Measurements from ENCODE around the gene LCE7A. TPM values are rescaled to one million over a fixed set of nuclear protein-coding genes. Genes with fewer than 3 reads are reported as not detected.

The LCE7A gene
- total and polyA plus RNA-seq, 7 experiments from 2014 or later: not detected

DNA sequence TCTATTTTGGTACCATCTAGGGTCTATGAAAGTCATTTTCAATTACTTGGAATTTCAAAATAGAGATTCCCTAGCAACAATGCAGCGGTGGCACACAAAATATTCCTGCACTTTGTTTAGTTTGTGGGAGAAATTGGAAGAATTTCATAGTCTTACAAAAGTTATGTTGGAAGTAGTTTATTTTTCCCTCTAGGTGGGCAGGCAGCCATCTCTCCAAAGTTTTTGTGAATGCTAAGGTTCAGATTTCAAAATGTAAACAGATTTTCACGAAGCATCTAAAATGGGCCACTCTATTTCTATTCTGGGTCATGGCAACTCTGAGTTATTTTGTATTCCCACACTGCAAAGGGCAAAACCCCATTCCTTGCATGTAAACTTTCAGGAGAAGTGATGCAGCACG, 26.3 kb downstream of the LCE7A start:
- H3K4me1 ChIP-seq (ENCODE audit: control insufficient read depth in 2 of 2, insufficient read depth in 2 of 2, low read length in 2 of 2): no peaks in the 10 kb centered on the region
- H3K36me3 ChIP-seq (ENCODE audit: control insufficient read depth in 2 of 3, insufficient read depth in 3 of 3, low read length in 3 of 3): no peaks in the 10 kb centered on the region
- DNase-seq (no peak), ATAC-seq (no peak)
- CTCF ChIA-PET: no interaction called here
- intact Hi-C loops (cut with micrococcal nuclease): no loop called here
- H3K4me3 ChIP-seq (ENCODE audit: low read length): no peak overlapping the region
- H3K9me3 Mint-ChIP-seq: peaks cover 0 to 5% (median 0%) of the 10 kb centered on the region in 11 donors
- H3K27me3 ChIP-seq (ENCODE audit: control insufficient read depth in 2 of 2, insufficient read depth in 2 of 2, low read length in 2 of 2): no peaks in the 10 kb centered on the region
- no peaks in the 10 kb centered on the region for H3K4me1 Mint-ChIP-seq
- POLR2A ChIA-PET: no interaction called here
- peaks cover 5 to 27% (median 14%) of the 10 kb centered on the region in 5 donors for H3K27me3 Mint-ChIP-seq
- H3K36me3 Mint-ChIP-seq: no peaks in the 10 kb centered on the region
- H3K9me3 ChIP-seq (ENCODE audit: control insufficient read depth in 2 of 3, low read length in 3 of 3): no peaks in the 10 kb centered on the region
- no peak overlapping the region for H3K4me3 Mint-ChIP-seq
- H3K27ac ChIP-seq (ENCODE audit: low read depth, low read length): no peak overlapping the region
- H3K27ac Mint-ChIP-seq: no peak overlapping the region

DNA sequence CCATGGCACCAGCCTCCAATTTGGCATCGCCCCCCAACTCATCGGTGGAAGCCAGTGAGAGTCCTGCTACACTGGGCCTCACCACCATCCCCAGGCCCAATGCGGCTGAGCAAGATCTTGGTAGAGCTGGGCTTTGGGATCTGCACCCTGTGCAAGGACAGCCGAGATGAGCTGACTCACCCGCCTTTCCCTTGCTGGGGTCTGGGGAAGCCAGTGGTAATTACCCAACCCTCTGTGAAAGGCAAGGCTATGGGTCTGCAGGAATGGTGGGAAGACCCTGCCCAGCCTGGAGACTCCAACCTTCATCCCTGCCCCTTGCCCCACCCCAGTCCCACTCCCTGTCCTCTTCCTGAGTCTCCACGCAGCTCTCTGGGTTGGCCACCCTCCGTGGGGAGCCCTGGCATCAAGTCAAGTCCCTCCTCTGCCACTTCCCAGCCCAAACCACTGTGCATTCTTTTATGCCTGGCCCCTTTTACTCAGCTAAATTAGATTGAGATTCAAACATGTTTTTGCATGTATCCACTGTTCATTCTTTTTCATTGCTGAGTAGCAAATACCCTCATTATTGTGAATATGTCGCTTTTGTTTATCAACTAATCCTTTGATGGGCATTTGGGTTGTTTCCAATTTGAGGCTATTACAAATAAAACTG, 27.1 kb downstream of the LCE7A start:
- H3K9me3 ChIP-seq (ENCODE audit: control insufficient read depth in 2 of 3, low read length in 3 of 3): no peaks in the 10 kb centered on the region

DNA sequence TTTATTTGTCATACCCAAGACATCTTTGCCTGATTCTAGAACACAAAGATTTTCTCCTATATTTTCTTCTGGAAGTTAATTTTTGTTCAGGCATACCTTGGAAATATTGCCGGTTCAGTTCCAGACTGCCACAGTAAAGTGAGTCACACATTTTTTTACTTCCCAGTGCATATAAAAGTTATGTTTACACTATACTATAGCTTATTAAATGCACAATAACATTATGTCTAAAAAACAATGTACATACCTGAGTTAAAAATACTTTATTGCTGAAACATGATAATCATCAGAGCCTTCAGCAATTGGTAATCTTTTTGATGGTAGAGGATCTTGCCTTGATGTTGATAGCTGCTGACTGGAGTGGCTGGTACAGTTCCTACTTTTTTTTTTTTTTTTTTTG, 28.3 kb downstream of the LCE7A start:
- Mint-ChIP-seq H3K27me3 (peaks cover 5 to 42% (median 25%) of the 10 kb centered on the region in 5 donors), H3K4me1 (no peaks in the 10 kb centered on the region), H3K27ac (no peak overlapping the region), H3K9me3 (peaks cover 0 to 5% (median 0%) of the 10 kb centered on the region in 11 donors), H3K36me3 (no peaks in the 10 kb centered on the region), H3K4me3 (no peak overlapping the region)
- DNase-seq (no peak), ATAC-seq (no peak)
- intact Hi-C loops (cut with micrococcal nuclease): no loop called here
- no peak overlapping the region for H3K27ac ChIP-seq (ENCODE audit: low read depth, low read length)
- CTCF ChIA-PET: no interaction called here
- peaks cover 0 to 5% of the 10 kb centered on the region in 2 donors for H3K27me3 ChIP-seq (ENCODE audit: control insufficient read depth in 2 of 2, insufficient read depth in 2 of 2, low read length in 2 of 2)
- no peaks in the 10 kb centered on the region for H3K36me3 ChIP-seq (ENCODE audit: control insufficient read depth in 2 of 3, insufficient read depth in 3 of 3, low read length in 3 of 3)
- H3K4me3 ChIP-seq (ENCODE audit: low read length): no peak overlapping the region
- H3K9me3 ChIP-seq (ENCODE audit: control insufficient read depth in 2 of 3, low read length in 3 of 3): no peaks in the 10 kb centered on the region
- POLR2A ChIA-PET: no interaction called here
- H3K4me1 ChIP-seq (ENCODE audit: control insufficient read depth in 2 of 2, insufficient read depth in 2 of 2, low read length in 2 of 2): no peaks in the 10 kb centered on the region

More for the DNA sequence above, 27.1 kb downstream of the LCE7A start:
- H3K36me3 Mint-ChIP-seq: no peaks in the 10 kb centered on the region
- H3K4me3 Mint-ChIP-seq: no peak overlapping the region
- Histone ChIP-seq H3K27ac (ENCODE audit: low read depth, low read length) (no peak overlapping the region), H3K36me3 (ENCODE audit: control insufficient read depth in 2 of 3, insufficient read depth in 3 of 3, low read length in 3 of 3) (no peaks in the 10 kb centered on the region), H3K27me3 (ENCODE audit: control insufficient read depth in 2 of 2, insufficient read depth in 2 of 2, low read length in 2 of 2) (no peaks in the 10 kb centered on the region), H3K4me3 (ENCODE audit: low read length) (no peak overlapping the region), H3K4me1 (ENCODE audit: control insufficient read depth in 2 of 2, insufficient read depth in 2 of 2, low read length in 2 of 2) (no peaks in the 10 kb centered on the region)
- intact Hi-C loops (cut with micrococcal nuclease): no loop called here
- H3K27ac Mint-ChIP-seq: no peak overlapping the region
- H3K4me1 Mint-ChIP-seq: no peaks in the 10 kb centered on the region
- ATAC-seq (no peak), DNase-seq (no peak)
- peaks cover 0 to 5% (median 0%) of the 10 kb centered on the region in 11 donors for H3K9me3 Mint-ChIP-seq
- H3K27me3 Mint-ChIP-seq: peaks cover 5 to 31% (median 21%) of the 10 kb centered on the region in 5 donors
- ChIA-PET POLR2A (no interaction called here), CTCF (no interaction called here)

DNA sequence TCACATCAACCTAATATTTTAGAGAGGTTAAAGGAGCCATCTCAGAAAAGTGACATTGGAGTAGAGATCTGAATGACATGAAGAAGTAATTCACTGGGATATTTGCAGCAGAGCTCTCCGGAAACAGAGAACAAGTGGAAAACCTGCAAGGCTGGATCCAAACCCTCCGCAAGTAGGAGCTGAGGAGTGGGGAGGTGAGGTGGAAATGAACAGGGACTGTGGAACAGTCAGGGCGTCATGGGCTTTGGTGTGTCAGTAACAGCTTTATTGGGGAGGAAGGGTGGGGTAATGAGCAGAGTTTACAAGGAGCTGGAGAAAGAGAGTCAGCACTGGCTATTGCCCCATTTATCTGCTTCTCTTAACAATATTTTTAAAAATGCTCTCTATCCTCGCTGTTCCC, 39.2 kb downstream of the LCE7A start:
- no peaks in the 10 kb centered on the region for H3K9me3 Mint-ChIP-seq
- no peaks in the 10 kb centered on the region for H3K4me1 ChIP-seq (ENCODE audit: control insufficient read depth in 2 of 2, insufficient read depth in 2 of 2, low read length in 2 of 2)
- CTCF ChIA-PET: no interaction called here
- H3K27me3 Mint-ChIP-seq: peaks cover 14 to 60% (median 43%) of the 10 kb centered on the region in 5 donors
- H3K27ac ChIP-seq (ENCODE audit: low read depth, low read length): no peak overlapping the region
- H3K36me3 ChIP-seq (ENCODE audit: control insufficient read depth in 2 of 3, insufficient read depth in 3 of 3, low read length in 3 of 3): no peaks in the 10 kb centered on the region
- H3K4me3 ChIP-seq (ENCODE audit: low read length): no peak overlapping the region
- H3K9me3 ChIP-seq (ENCODE audit: control insufficient read depth in 2 of 3, low read length in 3 of 3): no peaks in the 10 kb centered on the region
- H3K36me3 Mint-ChIP-seq: no peaks in the 10 kb centered on the region
- H3K27me3 ChIP-seq (ENCODE audit: control insufficient read depth in 2 of 2, insufficient read depth in 2 of 2, low read length in 2 of 2): no peaks in the 10 kb centered on the region
- H3K4me3 Mint-ChIP-seq: no peak overlapping the region
- H3K27ac Mint-ChIP-seq: no peak overlapping the region
- POLR2A ChIA-PET: no interaction called here
- intact Hi-C loops (cut with micrococcal nuclease): no loop called here
- ATAC-seq (no peak), DNase-seq (no peak)
- no peaks in the 10 kb centered on the region for H3K4me1 Mint-ChIP-seq

DNA sequence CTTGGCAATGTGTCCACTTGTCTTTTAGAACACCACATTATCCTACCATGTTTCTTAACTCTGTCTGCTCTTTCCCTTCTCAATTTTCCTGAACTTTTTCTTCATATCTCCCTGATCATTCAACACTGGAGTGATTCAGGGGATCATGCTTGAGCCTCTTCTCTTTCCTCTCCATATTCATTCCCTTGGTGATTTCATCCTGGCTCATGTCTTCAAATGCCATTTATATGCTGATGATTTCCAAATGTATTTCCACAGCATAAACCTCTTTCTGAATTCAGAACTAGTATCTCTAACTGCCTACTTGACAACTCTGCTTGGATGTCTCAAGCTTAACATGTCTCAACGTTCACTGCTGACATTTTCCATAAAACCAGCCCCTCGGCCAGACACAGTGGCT, 40.1 kb downstream of the LCE7A start:
- H3K4me3 ChIP-seq (ENCODE audit: low read length): no peak overlapping the region
- H3K27me3 ChIP-seq (ENCODE audit: control insufficient read depth in 2 of 2, insufficient read depth in 2 of 2, low read length in 2 of 2): no peaks in the 10 kb centered on the region
- Mint-ChIP-seq H3K9me3 (no peaks in the 10 kb centered on the region), H3K36me3 (no peaks in the 10 kb centered on the region), H3K4me3 (no peak overlapping the region), H3K27ac (no peak overlapping the region), H3K27me3 (peaks cover 9 to 55% (median 38%) of the 10 kb centered on the region in 5 donors), H3K4me1 (no peaks in the 10 kb centered on the region)
- H3K9me3 ChIP-seq (ENCODE audit: control insufficient read depth in 2 of 3, low read length in 3 of 3): no peaks in the 10 kb centered on the region
- ChIA-PET CTCF (no interaction called here), POLR2A (no interaction called here)
- DNase-seq: no peak
- no peaks in the 10 kb centered on the region for H3K4me1 ChIP-seq (ENCODE audit: control insufficient read depth in 2 of 2, insufficient read depth in 2 of 2, low read length in 2 of 2)
- intact Hi-C loops (cut with micrococcal nuclease): no loop called here
- no peaks in the 10 kb centered on the region for H3K36me3 ChIP-seq (ENCODE audit: control insufficient read depth in 2 of 3, insufficient read depth in 3 of 3, low read length in 3 of 3)
- H3K27ac ChIP-seq (ENCODE audit: low read depth, low read length): no peak overlapping the region
- ATAC-seq: no peak

DNA sequence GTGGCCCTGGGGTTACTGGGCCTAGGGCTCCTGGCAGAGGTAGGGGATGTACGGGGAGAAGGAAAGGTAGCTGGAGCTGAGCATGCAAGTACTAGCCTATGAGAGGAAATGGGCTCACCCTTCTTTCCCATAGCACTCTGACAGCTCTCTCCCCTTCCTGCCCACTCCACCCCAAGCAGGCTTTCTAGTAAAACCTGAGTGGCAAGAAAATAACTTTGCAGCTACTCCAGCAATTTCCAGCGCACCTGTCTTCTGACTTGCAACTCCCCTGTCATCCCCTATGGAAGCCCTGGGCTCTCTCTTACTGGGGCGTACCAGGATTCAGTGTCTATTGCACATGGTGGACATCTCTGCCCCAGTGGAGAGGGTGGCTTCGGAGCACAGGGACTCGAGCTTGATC, 41.8 kb downstream of the LCE7A start:
- Histone ChIP-seq H3K4me3 (ENCODE audit: low read length) (no peak overlapping the region), H3K9me3 (ENCODE audit: control insufficient read depth in 2 of 3, low read length in 3 of 3) (no peaks in the 10 kb centered on the region), H3K27ac (ENCODE audit: low read depth, low read length) (no peak overlapping the region), H3K4me1 (ENCODE audit: control insufficient read depth in 2 of 2, insufficient read depth in 2 of 2, low read length in 2 of 2) (no peaks in the 10 kb centered on the region), H3K36me3 (ENCODE audit: control insufficient read depth in 2 of 3, insufficient read depth in 3 of 3, low read length in 3 of 3) (no peaks in the 10 kb centered on the region), H3K27me3 (ENCODE audit: control insufficient read depth in 2 of 2, insufficient read depth in 2 of 2, low read length in 2 of 2) (peaks cover 0 to 5% of the 10 kb centered on the region in 2 donors)
- Mint-ChIP-seq H3K27ac (no peak overlapping the region), H3K27me3 (peaks cover 4 to 58% (median 38%) of the 10 kb centered on the region in 5 donors), H3K4me1 (no peaks in the 10 kb centered on the region), H3K36me3 (no peaks in the 10 kb centered on the region), H3K9me3 (peaks cover 0 to 1% (median 0%) of the 10 kb centered on the region in 11 donors), H3K4me3 (no peak overlapping the region)
- POLR2A ChIA-PET: no interaction called here
- ATAC-seq (no peak), DNase-seq (no peak)
- intact Hi-C loops (cut with micrococcal nuclease): no loop called here
- CTCF ChIA-PET: no interaction called here

DNA sequence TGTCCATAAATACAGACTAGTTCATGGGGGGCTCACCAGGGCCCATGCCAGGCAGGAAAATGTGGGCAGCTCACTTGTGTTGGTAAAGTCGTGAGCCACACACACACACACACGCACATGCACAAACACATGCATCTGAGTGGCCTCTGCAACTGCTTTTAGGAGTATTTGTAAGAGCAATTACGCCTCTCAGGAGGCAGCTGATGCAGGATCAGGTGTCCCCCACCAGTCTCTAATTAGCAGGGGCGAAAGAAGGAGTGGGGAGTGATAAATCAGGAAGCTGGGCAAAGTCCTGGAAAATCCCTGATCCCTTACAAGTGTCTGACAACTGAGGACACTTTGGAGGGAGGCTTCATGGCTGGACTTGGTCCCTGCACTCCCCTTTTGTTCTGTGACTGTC, 42.8 kb downstream of the LCE7A start:
- no peaks in the 10 kb centered on the region for H3K4me1 Mint-ChIP-seq
- intact Hi-C loops (cut with micrococcal nuclease): no loop called here
- peaks cover 0 to 1% (median 0%) of the 10 kb centered on the region in 11 donors for H3K9me3 Mint-ChIP-seq
- H3K36me3 Mint-ChIP-seq: no peaks in the 10 kb centered on the region
- H3K4me3 ChIP-seq (ENCODE audit: low read length): no peak overlapping the region
- ChIA-PET POLR2A (no interaction called here), CTCF (no interaction called here)
- H3K4me3 Mint-ChIP-seq: no peak overlapping the region
- H3K36me3 ChIP-seq (ENCODE audit: control insufficient read depth in 2 of 3, insufficient read depth in 3 of 3, low read length in 3 of 3): no peaks in the 10 kb centered on the region
- peaks cover 0 to 56% (median 37%) of the 10 kb centered on the region in 5 donors for H3K27me3 Mint-ChIP-seq
- H3K4me1 ChIP-seq (ENCODE audit: control insufficient read depth in 2 of 2, insufficient read depth in 2 of 2, low read length in 2 of 2): no peaks in the 10 kb centered on the region
- H3K27ac ChIP-seq (ENCODE audit: low read depth, low read length): no peak overlapping the region
- peaks cover 0 to 5% of the 10 kb centered on the region in 2 donors for H3K27me3 ChIP-seq (ENCODE audit: control insufficient read depth in 2 of 2, insufficient read depth in 2 of 2, low read length in 2 of 2)
- H3K9me3 ChIP-seq (ENCODE audit: control insufficient read depth in 2 of 3, low read length in 3 of 3): no peaks in the 10 kb centered on the region
- DNase-seq (no peak), ATAC-seq (no peak)
- no peak overlapping the region for H3K27ac Mint-ChIP-seq
